Right renal pelvis (tissue), 4 donors: ENCODE results near the gene EPB41L4B. TPM values are rescaled to one million over a fixed set of nuclear protein-coding genes. Genes with fewer than 3 reads are reported as not detected.
"Not testable (repeated sequence)": the region's sequence is repeated elsewhere in the genome, so short reads cannot be mapped to it uniquely, and the experiment has no call there.

Experiments
- DNase-seq, 4 donors: peaks; one replicate each; pipeline ENCODE4 v3.0.0-alpha.2; 2013; ENCODE audit warnings: low read depth in 4 of 4, low spot score in 3 of 4, missing footprints in 1 of 4
- polyA plus RNA-seq, 4 donors: library from polyadenylated mRNA; unstranded; fragments of 120-200 nt; gene quantifications; one replicate each; pipeline ENCODE4 v1.2.1, GENCODE V29; 2013; ENCODE audit not compliant: insufficient read length in 4 of 4

The EPB41L4B gene
- polyA plus RNA-seq = 10 to 100 TPM; 13.8 to 20.5 (median 16.7) TPM

DNA sequence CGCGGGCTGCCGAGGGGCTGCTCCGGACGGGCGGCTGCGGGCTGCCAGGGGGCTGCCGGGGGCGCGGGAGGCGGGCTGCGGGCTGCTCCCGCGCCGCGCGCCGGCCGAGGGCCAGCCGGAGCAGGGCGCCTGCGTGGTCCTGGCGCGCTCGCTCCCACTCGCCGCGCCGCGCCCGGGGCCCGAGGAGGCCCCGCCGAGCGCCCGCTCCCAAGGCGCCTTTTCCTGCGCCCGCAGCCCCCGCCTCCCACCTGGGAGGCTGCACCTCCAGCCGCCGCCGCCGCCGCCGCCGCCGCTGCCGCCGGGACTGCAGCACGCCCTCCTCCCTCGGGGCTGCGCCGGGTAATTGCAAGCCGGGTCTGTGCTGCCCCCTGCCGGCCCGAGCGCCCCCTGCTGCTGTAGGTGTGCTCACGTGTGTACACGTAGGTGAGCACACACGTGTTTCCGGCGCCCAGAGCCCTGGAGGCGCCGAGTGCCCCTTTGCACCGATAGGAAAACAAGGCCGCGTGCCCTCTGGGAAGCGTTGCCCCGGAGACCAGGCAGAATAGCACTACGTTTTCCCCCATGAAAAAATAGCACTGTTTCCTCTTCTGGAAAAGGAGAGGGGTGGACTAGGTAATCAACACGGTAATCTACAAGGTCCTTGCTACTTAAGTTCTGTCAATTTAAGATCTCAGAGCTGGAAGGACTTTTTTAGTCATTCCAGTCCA, at the start of gene EPB41L4B:
EPB41L4B (minus strand) TSS at position 318 of the 707 bp plus-strand sequence. CDS start 613 bp downstream, outside the sequence.
- peak; percentile 69 to 77 (median 72) for DNase-seq

- DNase-seq = no peak
Measured at GRCh38 chr9:109369285-109369684, 48.4 kb upstream of the EPB41L4B start.

GRCh38 chr9:109360771-109361170, 39.9 kb upstream of the EPB41L4B start:
- DNase-seq = no peak

- DNase-seq = not testable (repeated sequence)
Measured at GRCh38 chr9:109358968-109359603, 38.2 kb upstream of the EPB41L4B start.

- DNase-seq = no peak
Measured at GRCh38 chr9:109355564-109356297, 34.9 kb upstream of the EPB41L4B start.

DNA sequence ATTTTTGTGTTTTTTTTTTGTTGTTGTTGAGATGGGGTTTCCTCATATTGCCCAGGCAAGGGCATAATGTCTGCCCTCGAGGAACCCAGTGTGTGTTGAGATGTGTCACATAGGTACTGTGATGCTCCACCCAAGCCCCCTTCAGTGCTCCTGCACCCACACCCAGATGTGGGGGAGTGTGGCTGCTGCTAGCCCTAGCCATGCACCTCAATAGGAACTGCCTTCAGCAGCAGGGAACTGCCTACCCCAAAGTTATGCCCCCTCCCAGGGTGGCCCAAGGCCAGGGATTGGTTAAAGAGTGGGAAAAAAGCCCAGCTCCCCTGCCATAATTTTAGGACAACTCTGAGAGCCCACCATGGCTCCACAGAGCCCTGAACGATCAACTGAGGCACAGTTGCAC, 33.3 kb upstream of the EPB41L4B start:
- no peak for DNase-seq

DNA sequence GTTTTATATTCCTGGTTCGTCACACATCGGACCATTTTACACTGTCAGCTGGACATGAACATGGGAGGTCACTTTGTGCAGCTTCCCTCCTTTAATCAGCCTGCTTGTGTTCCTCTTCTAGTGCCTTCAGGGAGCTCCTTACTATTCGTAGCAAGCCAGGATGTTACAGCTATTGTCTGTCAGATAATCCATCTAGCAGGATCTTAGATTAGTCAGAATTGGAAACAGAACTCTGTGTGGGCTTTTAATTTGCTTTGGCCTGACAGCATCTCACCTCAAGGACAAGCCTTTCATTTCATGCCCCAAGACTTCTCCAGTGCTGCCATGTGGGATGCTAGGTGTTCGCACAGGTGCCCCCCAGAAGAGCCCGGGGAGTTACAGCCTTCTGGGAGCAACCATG, 30.2 kb upstream of the EPB41L4B start:
- no peak for DNase-seq

DNA sequence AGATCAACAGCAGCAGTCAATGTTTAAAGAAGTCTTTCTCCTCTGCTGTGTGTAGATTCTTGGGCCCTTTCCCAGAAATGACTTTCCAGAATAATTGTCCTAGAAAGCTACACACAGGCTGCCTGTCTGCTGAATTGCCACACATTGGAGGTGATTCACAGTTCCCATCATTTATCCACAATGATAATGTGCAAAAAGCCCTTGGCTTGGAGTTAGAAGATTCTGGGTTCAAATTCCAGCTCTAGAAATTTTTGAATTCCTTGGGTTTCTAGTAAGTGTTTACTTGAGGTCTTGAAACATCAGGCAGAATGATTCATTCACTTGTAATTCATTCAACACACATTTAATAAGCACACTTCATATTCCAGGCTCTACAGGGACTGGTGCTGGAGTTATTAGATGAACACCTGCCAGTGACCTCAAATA, 28.6 kb upstream of the EPB41L4B start:
- DNase-seq = no peak

GRCh38 chr9:109346904-109347303, 26.0 kb upstream of the EPB41L4B start:
- no peak for DNase-seq

GRCh38 chr9:109344866-109345265, 24.0 kb upstream of the EPB41L4B start:
- no peak for DNase-seq

- DNase-seq = no peak
Measured at GRCh38 chr9:109342878-109343277, 22.0 kb upstream of the EPB41L4B start.

- no peak for DNase-seq
Measured at GRCh38 chr9:109341561-109341960, 20.7 kb upstream of the EPB41L4B start.

- not testable (repeated sequence) for DNase-seq
Measured at GRCh38 chr9:109340979-109341378, 20.1 kb upstream of the EPB41L4B start.

DNA sequence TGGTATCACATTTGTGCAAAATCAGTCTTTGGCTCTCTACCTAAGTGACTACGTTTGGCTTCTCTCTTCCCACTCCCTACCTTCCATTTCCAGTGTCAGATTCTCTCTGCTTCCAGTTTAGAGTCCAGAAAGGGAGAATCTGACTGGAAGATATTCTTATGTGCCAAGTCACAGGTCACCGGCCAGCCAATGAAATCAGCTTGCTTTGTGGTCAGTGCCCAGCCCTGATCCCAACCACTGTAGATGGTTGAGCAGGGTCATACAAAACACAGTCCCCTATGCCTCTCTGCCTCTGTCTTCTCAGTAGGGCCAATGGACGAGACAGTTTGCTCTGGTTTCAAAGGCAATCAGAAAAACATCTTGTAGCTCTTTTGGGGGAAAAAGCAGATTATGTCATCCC, 15.6 kb upstream of the EPB41L4B start:
- no peak for DNase-seq

- DNase-seq = no peak
Measured at GRCh38 chr9:109335929-109336328, 15.1 kb upstream of the EPB41L4B start.

- DNase-seq = no peak
Measured at GRCh38 chr9:109335121-109335520, 14.3 kb upstream of the EPB41L4B start.

GRCh38 chr9:109331353-109331752, 10.5 kb upstream of the EPB41L4B start:
- DNase-seq = peak in 1 of 4 donors; percentile 40

- no peak for DNase-seq
Measured at GRCh38 chr9:109329638-109330258, 8.9 kb upstream of the EPB41L4B start.

GRCh38 chr9:109328978-109329637, 8.2 kb upstream of the EPB41L4B start:
- DNase-seq = no peak

DNA sequence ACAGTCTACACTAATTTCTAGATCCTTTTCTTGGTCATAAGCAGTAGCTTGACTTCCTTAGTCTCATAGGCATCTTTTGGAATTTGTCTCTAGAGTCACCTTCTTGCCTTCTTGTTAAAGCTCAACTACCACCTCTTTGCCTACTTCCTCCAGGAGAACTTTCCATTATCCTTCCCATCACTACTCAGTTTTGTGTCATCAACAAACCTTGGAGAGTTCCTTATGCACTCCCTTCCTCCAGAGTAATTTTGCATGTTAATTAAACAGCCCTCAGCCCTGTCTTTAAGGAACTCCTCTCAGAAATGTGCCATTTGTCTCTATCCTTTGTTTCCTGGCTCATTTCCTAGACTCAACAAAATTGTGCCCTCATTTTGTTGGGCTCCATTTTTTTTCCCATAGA, 4.2 kb upstream of the EPB41L4B start:
- DNase-seq = no peak
